GM23338 (cell line): ENCODE data around the gene LRRC52. TPM values are rescaled to one million over a fixed set of nuclear protein-coding genes. Genes with fewer than 3 reads are reported as not detected.

ENCODE experiments used
- ATAC-seq: fragments of 200-7000 bp; cut with Tn5 transposase; 3 replicates; pipeline ENCODE4 v1.9.1; 2020
- DNase-seq: peaks from one replicate; pipeline ENCODE4 v3.0.0-alpha.2; 2015; ENCODE audit warnings: low spot score
- H2AFZ ChIP-seq: fragments of 200-600 bp; sonication (generic); 2 replicates; pipeline ENCODE4 v1.8.0; 2016; ENCODE audit warnings: antibody characterized with exemption, mild to moderate bottlenecking, moderate library complexity
- H3F3A ChIP-seq: fragments of 200-600 bp; sonication (generic); replicated peaks from 2 replicates; pipeline ENCODE4 v1.8.0; 2017; ENCODE audit warnings: antibody characterized with exemption, mixed run types, low read depth
- H3K27ac ChIP-seq: fragments of 200-600 bp; sonication (generic); 2 replicates; pipeline ENCODE4 v1.6.1; 2016; ENCODE audit warnings: low read depth
- H3K27me3 ChIP-seq: fragments of 200-600 bp; sonication (generic); 2 replicates; pipeline ENCODE4 v1.8.0; 2016; ENCODE audit warnings: mild to moderate bottlenecking, mixed run types, moderate library complexity; ENCODE audit not compliant: insufficient read depth
- H3K36me3 ChIP-seq: fragments of 200-600 bp; sonication (generic); 2 replicates; pipeline ENCODE4 v1.8.0; 2016; ENCODE audit warnings: mild to moderate bottlenecking; ENCODE audit not compliant: insufficient read depth
- H3K4me1 ChIP-seq: fragments of 200-600 bp; sonication (generic); 2 replicates; pipeline ENCODE4 v1.8.0; 2016; ENCODE audit warnings: mild to moderate bottlenecking, moderate library complexity; ENCODE audit not compliant: insufficient read depth
- H3K4me2 ChIP-seq: fragments of 200-600 bp; sonication (generic); 2 replicates; pipeline ENCODE4 v1.7.1; 2017; ENCODE audit warnings: mixed run types
- H3K4me3 ChIP-seq: fragments of 200-600 bp; sonication (generic); 2 replicates; pipeline ENCODE4 v1.6.1; 2016; ENCODE audit warnings: mixed run types
- H3K79me2 ChIP-seq: fragments of 200-600 bp; sonication (generic); replicated peaks from 2 replicates; pipeline ENCODE4 v1.8.0; 2017; ENCODE audit warnings: mild to moderate bottlenecking; ENCODE audit not compliant: insufficient read depth
- H3K9me2 ChIP-seq: fragments of 200-600 bp; sonication (generic); 2 replicates; pipeline ENCODE4 v1.8.0; 2017; ENCODE audit not compliant: insufficient read depth
- H4K20me1 ChIP-seq: fragments of 200-600 bp; sonication (generic); replicated peaks from 2 replicates; pipeline ENCODE4 v1.8.0; 2017; ENCODE audit warnings: mild to moderate bottlenecking; ENCODE audit not compliant: insufficient read depth
- H3K27ac Mint-ChIP-seq: 2 replicates; pipeline ENCODE4 v1.8.0; 2020; ENCODE audit warnings: inconsistent platforms, mild to moderate bottlenecking, moderate library complexity, mixed read lengths
- H3K27me3 Mint-ChIP-seq: 3 replicates; pipeline ENCODE4 v1.8.0; 2022; ENCODE audit warnings: low read depth, mild to moderate bottlenecking, moderate library complexity, mixed read lengths, inconsistent platforms; ENCODE audit not compliant: insufficient read depth, poor library complexity
- H3K36me3 Mint-ChIP-seq: 3 replicates; pipeline ENCODE4 v1.8.0; 2021; ENCODE audit warnings: low read depth, mild to moderate bottlenecking, inconsistent platforms, moderate library complexity, mixed read lengths
- H3K4me1 Mint-ChIP-seq: 3 replicates; pipeline ENCODE4 v1.8.0; 2020; ENCODE audit warnings: mild to moderate bottlenecking, inconsistent platforms, mixed read lengths
- H3K4me3 Mint-ChIP-seq: 3 replicates; pipeline ENCODE4 v1.8.0; 2021; ENCODE audit warnings: moderate library complexity, mild to moderate bottlenecking, inconsistent platforms, mixed read lengths
- H3K9me3 Mint-ChIP-seq: 3 replicates; pipeline ENCODE4 v1.8.0; 2020; ENCODE audit warnings: moderate library complexity, mild to moderate bottlenecking, inconsistent platforms, mixed read lengths
- CREB1 ChIP-seq: fragments of 250-450 bp; sonication (Bioruptor Pico); IDR thresholded peaks from 2 replicates; pipeline ENCODE4 v1.5.0; 2020; ENCODE audit warnings: low read depth, mild to moderate bottlenecking, moderate library complexity
- CTCF ChIP-seq, 2 experiments: fragments of 200-600 bp in 1 of 2; sonication (generic) in 1 of 2; conservative IDR thresholded peaks; 2 replicates each; pipeline versions ENCODE4 v1.5.1 to v1.6.1; 2016 to 2017; ENCODE audit warnings: antibody characterized with exemption in 2 of 2, low read depth in 2 of 2, mild to moderate bottlenecking in 2 of 2, moderate library complexity in 1 of 2
- ETS1 ChIP-seq: IDR thresholded peaks from 2 replicates; pipeline ENCODE4 v1.6.1; 2016; ENCODE audit warnings: antibody characterized with exemption
- EZH2 ChIP-seq: fragments of 200-600 bp; sonication (generic); IDR thresholded peaks from one replicate; pipeline ENCODE4 v1.8.0; 2017; ENCODE audit warnings: antibody characterized with exemption, mild to moderate bottlenecking, low read depth; ENCODE audit not compliant: unreplicated experiment
- EZH2phosphoT487 ChIP-seq: fragments of 200-600 bp; sonication (generic); IDR thresholded peaks from one replicate; pipeline ENCODE4 v1.8.1; 2018; ENCODE audit warnings: antibody characterized with exemption; ENCODE audit not compliant: unreplicated experiment
- JUNB ChIP-seq: IDR thresholded peaks from one replicate; pipeline ENCODE4 v1.6.1; 2016; ENCODE audit warnings: antibody characterized with exemption; ENCODE audit not compliant: unreplicated experiment
- NANOG ChIP-seq: IDR thresholded peaks from 2 replicates; pipeline ENCODE4 v1.6.1; 2016; ENCODE audit warnings: antibody characterized with exemption, borderline replicate concordance
- POLR2AphosphoS5 ChIP-seq: IDR thresholded peaks from 2 replicates; pipeline ENCODE4 v1.6.1; 2016; ENCODE audit warnings: antibody characterized with exemption, low read depth
- REST ChIP-seq: IDR thresholded peaks from one replicate; pipeline ENCODE4 v1.6.1; 2018; ENCODE audit warnings: antibody characterized with exemption; ENCODE audit not compliant: unreplicated experiment
- STAT1 ChIP-seq: IDR thresholded peaks from one replicate; pipeline ENCODE4 v1.6.1; 2016; ENCODE audit warnings: antibody characterized with exemption; ENCODE audit not compliant: unreplicated experiment
- ZNF114 ChIP-seq: fragments of 250-450 bp; sonication (Bioruptor Pico); IDR thresholded peaks from 2 replicates; pipeline ENCODE4 v1.5.0; 2020; ENCODE audit warnings: mild to moderate bottlenecking, moderate library complexity
- ZNF331 ChIP-seq: fragments of 250-450 bp; sonication (Bioruptor Pico); IDR thresholded peaks from 2 replicates; pipeline ENCODE4 v1.5.0; 2020; ENCODE audit warnings: low read depth, mild to moderate bottlenecking, moderate library complexity
- ZNF462 ChIP-seq: fragments of 250-450 bp; sonication (Bioruptor Pico); IDR thresholded peaks from 2 replicates; pipeline ENCODE4 v1.5.0; 2020; ENCODE audit warnings: mild to moderate bottlenecking, moderate library complexity
- polyA plus RNA-seq: library from polyadenylated mRNA; unstranded; fragments of >200 nt; fragmentation: Nextera tagmentation; extraction: Ambion mirVana; gene quantifications from 2 replicates; pipeline ENCODE4 v1.2.1, GENCODE V29; 2016
- total RNA-seq: library from RNA; depleted of rRNA; stranded (reverse); fragments of >200 nt; shearing (Covaris generic); gene quantifications from 2 replicates; pipeline ENCODE4 v1.2.3, GENCODE V29; 2014

The LRRC52 gene
- total and polyA plus RNA-seq, 2 experiments from 2014 or later, result not detected

- Histone ChIP-seq H3K4me2 (no peak overlapping the region), H3K9me2 (no peaks in the 10 kb centered on the region), H3F3A (no peaks in the 10 kb centered on the region), H3K27ac (no peak overlapping the region), H3K27me3 (no peaks in the 10 kb centered on the region), H3K36me3 (no peaks in the 10 kb centered on the region), H3K79me2 (no peaks in the 10 kb centered on the region), H2AFZ (no peak overlapping the region), H3K4me1 (peaks cover 11% of the 10 kb centered on the region; the same call in 1 of the 2 replicates), H3K4me3 (no peak overlapping the region), H4K20me1 (no peaks in the 10 kb centered on the region)
- Mint-ChIP-seq H3K4me3 (no peak overlapping the region), H3K36me3 (no peaks in the 10 kb centered on the region), H3K4me1 (peaks cover 18% of the 10 kb centered on the region), H3K27me3 (no peaks in the 10 kb centered on the region), H3K9me3 (no peaks in the 10 kb centered on the region), H3K27ac (no peak overlapping the region)
- ATAC-seq (no peak), DNase-seq (no peak)
- TF ChIP-seq STAT1 (no peak), ZNF462 (CRISPR knock-in tag) (no peak), NANOG (no peak), JUNB (no peak), EZH2 (no peak), EZH2phosphoT487 (no peak), ZNF114 (no peak), CTCF (conservative IDR thresholded peaks at IDR 0.05; ENCODE audit: low read depth in 2 of 2) (no peak), CREB1 (no peak), POLR2AphosphoS5 (no peak), ETS1 (no peak), REST (no peak), ZNF331 (no peak)
Observed at GRCh38 chr1:165595246-165595938, 51.6 kb downstream of the LRRC52 start.
